ENCODE results near the gene AHRR. TPM values are rescaled to one million over a fixed set of nuclear protein-coding genes. Genes with fewer than 3 reads are reported as not detected.

The AHRR gene
- total and polyA plus RNA-seq, 2 of the 4 experiments (the other 2 are of a cell fraction): 15.6 to 37.1 TPM

- Histone ChIP-seq H2BK15ac (ENCODE audit: low read depth, low read length) (peak overlapping the region; percentile 91; the same call in 1 of the 3 replicates), H4K20me1 (ENCODE audit: insufficient read depth, low read length) (peaks cover 9% of the 10 kb centered on the region), H2BK5ac (ENCODE audit: low read depth, low read length, poor library complexity, severe bottlenecking) (peak overlapping the region; percentile 97), H3K9me1 (ENCODE audit: insufficient read depth, low read length) (peaks cover 17% of the 10 kb centered on the region), H3K14ac (replicated peaks; ENCODE audit: low read depth, low read length) (peak overlapping the region; percentile 79), H3K56ac (ENCODE audit: extremely low read depth, insufficient read depth, low read length) (no peak overlapping the region), H3K36me3 (ENCODE audit: control insufficient read depth, insufficient read depth, low read length) (peaks cover 42% of the 10 kb centered on the region), H3K27ac (ENCODE audit: insufficient read depth, low read length) (peak overlapping the region; percentile 92), H4K5ac (ENCODE audit: low read depth, low read length) (peak overlapping the region; percentile 93), H3K4me2 (ENCODE audit: low read depth, low read length) (no peak overlapping the region), H3K18ac (ENCODE audit: low read depth, low read length) (peak overlapping the region; percentile 95), H3K23ac (ENCODE audit: low read depth, low read length) (peak overlapping the region; percentile 55; the same call in 1 of the 2 replicates), H4K8ac (ENCODE audit: low read depth in 2 of 2, low read length in 2 of 2) (peak overlapping the region; percentile 73 to 84; a peak in 3 of 4 replicates), H3K9ac (ENCODE audit: low read depth, low read length) (no peak overlapping the region), H3K4ac (ENCODE audit: low read depth, low read length) (peak overlapping the region; percentile 97), H3K79me1 (ENCODE audit: low read depth in 1 of 2, low read length in 2 of 2) (peaks cover 37 to 71% of the 10 kb centered on the region in 2 experiments), H3K9me3 (ENCODE audit: control insufficient read depth, insufficient read depth, low read length) (peaks cover 6% of the 10 kb centered on the region; the same call in 1 of the 2 replicates), H3K4me3 (ENCODE audit: insufficient read depth, low read depth, low read length) (no peak overlapping the region), H2AFZ (replicated peaks; ENCODE audit: low read length, poor library complexity) (no peak overlapping the region), H2AK5ac (ENCODE audit: low read depth, low read length) (peak overlapping the region; percentile 99), H3K4me1 (ENCODE audit: control insufficient read depth, insufficient read depth, low read length) (peaks cover 24% of the 10 kb centered on the region), H2BK20ac (ENCODE audit: low read depth, low read length) (peak overlapping the region; percentile 83), H2AK9ac (replicated peaks; ENCODE audit: low read depth, low read length, poor library complexity) (peak overlapping the region; percentile 6), H4K91ac (ENCODE audit: insufficient read depth, low read depth, low read length) (peak overlapping the region; percentile 94), H2BK120ac (ENCODE audit: low read depth, low read length) (peak overlapping the region; percentile 96), H3K27me3 (ENCODE audit: control insufficient read depth, insufficient read depth, low read length) (no peaks in the 10 kb centered on the region)
- DNase-seq (no peak), ATAC-seq (ENCODE audit: low read depth) (no peak)
- dilution Hi-C loops (cut with HindIII; ENCODE audit: low sequenced_read_pairs, unreplicated experiment) (no loop called here), intact Hi-C loops (cut with micrococcal nuclease) (no loop called here), in situ Hi-C loops (cut with MboI; ENCODE audit: low sequenced_read_pairs) (no loop called here)
- no TSS peak for BruUV-seq (replicated peaks)
- CTCF ChIA-PET: no interaction called here
- no peak for TF ChIP-seq CHD1 (IDR thresholded peaks at IDR 0.05; ENCODE audit: low read depth, low read length)
- TF ChIP-seq MAFK (IDR thresholded peaks at IDR 0.05; ENCODE audit: low read depth, low read length): no peak
- no peak for TF ChIP-seq FOS (IDR thresholded peaks at IDR 0.05; ENCODE audit: low read depth, low read length)
- POLR2A ChIA-PET (ENCODE audit: unreplicated experiment): no interaction called here
- WGBS, 2 experiments (ENCODE audit: extremely low coverage in 2 of 2, insufficient read length in 1 of 2): 100% methylated on average over 5 of the region's 18 CpGs; no CpG with 5 or more reads in 1 of the 2 experiments
Measured at GRCh38 chr5:366541-367357, 45.2 kb downstream of the AHRR start.
